Measurements from ENCODE around the gene TCF7L1.

- TF ChIP-seq, protein P1, sequence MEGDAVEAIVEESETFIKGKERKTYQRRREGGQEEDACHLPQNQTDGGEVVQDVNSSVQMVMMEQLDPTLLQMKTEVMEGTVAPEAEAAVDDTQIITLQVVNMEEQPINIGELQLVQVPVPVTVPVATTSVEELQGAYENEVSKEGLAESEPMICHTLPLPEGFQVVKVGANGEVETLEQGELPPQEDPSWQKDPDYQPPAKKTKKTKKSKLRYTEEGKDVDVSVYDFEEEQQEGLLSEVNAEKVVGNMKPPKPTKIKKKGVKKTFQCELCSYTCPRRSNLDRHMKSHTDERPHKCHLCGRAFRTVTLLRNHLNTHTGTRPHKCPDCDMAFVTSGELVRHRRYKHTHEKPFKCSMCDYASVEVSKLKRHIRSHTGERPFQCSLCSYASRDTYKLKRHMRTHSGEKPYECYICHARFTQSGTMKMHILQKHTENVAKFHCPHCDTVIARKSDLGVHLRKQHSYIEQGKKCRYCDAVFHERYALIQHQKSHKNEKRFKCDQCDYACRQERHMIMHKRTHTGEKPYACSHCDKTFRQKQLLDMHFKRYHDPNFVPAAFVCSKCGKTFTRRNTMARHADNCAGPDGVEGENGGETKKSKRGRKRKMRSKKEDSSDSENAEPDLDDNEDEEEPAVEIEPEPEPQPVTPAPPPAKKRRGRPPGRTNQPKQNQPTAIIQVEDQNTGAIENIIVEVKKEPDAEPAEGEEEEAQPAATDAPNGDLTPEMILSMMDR (conservative IDR thresholded peaks at IDR 0.05; ENCODE audit: low read length) = no peak
- no peak for TF ChIP-seq EZH2phosphoT487 (IDR thresholded peaks at IDR 0.05; ENCODE audit: borderline replicate concordance)
Measured at GRCh38 chr2:85129861-85130260, 3.3 kb upstream of the TCF7L1 start.
